Upper lobe of left lung (tissue), 6 donors: ENCODE data around the gene IRX2. TPM values are rescaled to one million over a fixed set of nuclear protein-coding genes. Genes with fewer than 3 reads are reported as not detected.
A peak's percentile ranks its signal among the peaks of the same experiment; 100 is the strongest.

Source experiments
- ATAC-seq, 2 donors: fragments of 200-7000 bp; cut with Tn5 transposase; one replicate each; pipeline ENCODE4 v1.9.1; 2022; ENCODE audit warnings: mild to moderate bottlenecking in 2 of 2, moderate library complexity in 2 of 2; ENCODE audit not compliant: low FRiP score in 2 of 2
- DNase-seq, 2 donors: peaks; one replicate each; pipeline ENCODE4 v3.0.0-alpha.2; 2019 to 2020
- H3K27ac ChIP-seq, 4 donors: fragments of 200-600 bp; sonication (generic); one replicate each; pipeline ENCODE4 v1.5.1; 2016 to 2019
- H3K27me3 ChIP-seq, 4 donors: fragments of 200-600 bp; sonication (generic); one replicate each; pipeline ENCODE4 v1.5.1; 2017 to 2019
- H3K36me3 ChIP-seq, 4 donors: fragments of 200-600 bp; sonication (generic); one replicate each; pipeline ENCODE4 v1.5.1; 2016 to 2019
- H3K4me1 ChIP-seq, 4 donors: fragments of 200-600 bp; sonication (generic); one replicate each; pipeline ENCODE4 v1.5.1; 2018 to 2019
- H3K4me3 ChIP-seq, 4 donors: fragments of 200-600 bp; sonication (generic); one replicate each; pipeline ENCODE4 v1.5.1; 2017 to 2019; ENCODE audit warnings: mild to moderate bottlenecking in 2 of 4, moderate library complexity in 1 of 4
- H3K9me3 ChIP-seq, 4 donors: fragments of 200-600 bp; sonication (generic); one replicate each; pipeline ENCODE4 v1.5.1; 2018 to 2019
- CTCF ChIP-seq, 6 experiments: fragments of 450-650 bp in 4 of 6; fragments of 200-600 bp in 2 of 6; sonication (generic) in 2 of 6; IDR thresholded peaks; one replicate each; pipeline ENCODE4 v1.5.1; 2016 to 2019; ENCODE audit warnings: antibody characterized with exemption in 6 of 6
- EP300 ChIP-seq, 4 donors: sonication (generic); formaldehyde crosslinking; IDR thresholded peaks; one replicate each; pipeline ENCODE4 v1.5.1; 2017; ENCODE audit warnings: antibody characterized with exemption in 4 of 4, control low read depth in 2 of 4
- POLR2A ChIP-seq, 4 donors: fragments of 450-650 bp; IDR thresholded peaks; one replicate each; pipeline ENCODE4 v1.5.1; 2016 to 2017; ENCODE audit warnings: antibody characterized with exemption in 4 of 4, mild to moderate bottlenecking in 2 of 4
- POLR2AphosphoS5 ChIP-seq, 2 donors: sonication (generic); formaldehyde crosslinking; IDR thresholded peaks; one replicate each; pipeline ENCODE4 v1.5.1; 2017; ENCODE audit warnings: antibody characterized with exemption in 2 of 2
- WGBS, 2 donors: methylation state at CpG; one replicate each; pipeline ENCODE4 v1.1.5; 2017 to 2018; 5-methylcytosine and 5-hydroxymethylcytosine counted together
- total RNA-seq, 6 donors: library from RNA; depleted of rRNA in 4 of 6; stranded (reverse); fragments of >200 nt in 4 of 6; gene quantifications; one replicate each; pipeline versions ENCODE4 v1.1.0 to v1.2.1, GENCODE V29; 2016 to 2021
- donor health status: DM: no; HTN: no; CAD: no; lungs with moderate emphysema.
- donor health status: DM: no; HTN: yes; CAD: no; lungs with severe emphysema.

Gene IRX2
- total RNA-seq, 6 donors from 2014 or later = 53.2 to 131 (median 106) TPM

- Histone ChIP-seq H3K9me3 (no peaks in the 10 kb centered on the region), H3K27me3 (peaks cover 0 to 38% (median 16%) of the 10 kb centered on the region in 4 donors), H3K4me1 (peaks cover 4 to 28% (median 8%) of the 10 kb centered on the region in 4 donors), H3K36me3 (no peaks in the 10 kb centered on the region), H3K27ac (peak overlapping the region; percentile 73 to 91 (median 86)), H3K4me3 (peak overlapping the region; percentile 32 to 61 (median 52))
- DNase-seq (peak in 1 of 2 donors; percentile 86), ATAC-seq (peak; percentile 54 to 66)
- TF ChIP-seq EP300 (IDR thresholded peaks at IDR 0.05) = no peak
- no peak for TF ChIP-seq POLR2AphosphoS5 (IDR thresholded peaks at IDR 0.05)
- TF ChIP-seq CTCF (IDR thresholded peaks at IDR 0.05) = no peak
- TF ChIP-seq POLR2A (IDR thresholded peaks at IDR 0.05) = no peak
- WGBS, 2 donors = 1% methylated on average over 55 of the region's 68 CpGs; no CpG with 5 or more reads in 1 of the 2 donors
Measured at GRCh38 chr5:2739360-2740050, 12.0 kb downstream of the IRX2 start.

GRCh38 chr5:2738700-2739359 is 12.6 kb downstream of the IRX2 start:
- WGBS, 2 donors = 11% methylated on average over 44 of the region's 54 CpGs; no CpG with 5 or more reads in 1 of the 2 donors
- peaks cover 0 to 38% (median 16%) of the 10 kb centered on the region in 4 donors for H3K27me3 ChIP-seq
- no peaks in the 10 kb centered on the region for H3K36me3 ChIP-seq
- DNase-seq (peak in 1 of 2 donors; percentile 74), ATAC-seq (peak; percentile 2 to 3)
- H3K9me3 ChIP-seq = no peaks in the 10 kb centered on the region
- H3K4me1 ChIP-seq = peaks cover 4 to 28% (median 8%) of the 10 kb centered on the region in 4 donors
- peak overlapping the region; percentile 32 to 61 (median 52) for H3K4me3 ChIP-seq
- peak overlapping the region; percentile 73 to 91 (median 86) for H3K27ac ChIP-seq
- TF ChIP-seq CTCF (IDR thresholded peaks at IDR 0.05) (no peak), EP300 (IDR thresholded peaks at IDR 0.05) (no peak), POLR2A (IDR thresholded peaks at IDR 0.05) (no peak), POLR2AphosphoS5 (IDR thresholded peaks at IDR 0.05) (no peak)

GRCh38 chr5:2738156-2738699 is 13.2 kb downstream of the IRX2 start:
- Histone ChIP-seq H3K27ac (peak overlapping the region in 3 of 4 donors; percentile 85 to 91 (median 87)), H3K4me1 (peaks cover 4 to 28% (median 8%) of the 10 kb centered on the region in 4 donors), H3K36me3 (no peaks in the 10 kb centered on the region), H3K27me3 (peaks cover 0 to 35% (median 16%) of the 10 kb centered on the region in 4 donors), H3K9me3 (no peaks in the 10 kb centered on the region), H3K4me3 (peak overlapping the region in 3 of 4 donors; percentile 50 to 61 (median 54))
- 13 to 23% methylated on average over 5 to 10 of the region's 10 CpGs for WGBS, 2 donors
- ATAC-seq (peak; percentile 2 to 42), DNase-seq (peak in 1 of 2 donors; percentile 61)
- no peak for TF ChIP-seq EP300 (IDR thresholded peaks at IDR 0.05)
- TF ChIP-seq POLR2AphosphoS5 (IDR thresholded peaks at IDR 0.05) = peak in 1 of 2 donors; percentile 28
- no peak for TF ChIP-seq CTCF (IDR thresholded peaks at IDR 0.05)
- peak in 1 of 4 donors; percentile 48 for TF ChIP-seq POLR2A (IDR thresholded peaks at IDR 0.05)

- Histone ChIP-seq H3K27ac (peak overlapping the region in 2 of 4 donors; percentile 2 to 37), H3K36me3 (no peaks in the 10 kb centered on the region), H3K9me3 (no peaks in the 10 kb centered on the region), H3K4me1 (peaks cover 4 to 28% (median 8%) of the 10 kb centered on the region in 4 donors), H3K4me3 (no peak overlapping the region), H3K27me3 (peaks cover 0 to 34% (median 16%) of the 10 kb centered on the region in 4 donors)
- DNase-seq = no peak
- TF ChIP-seq POLR2AphosphoS5 (IDR thresholded peaks at IDR 0.05) (no peak), CTCF (IDR thresholded peaks at IDR 0.05) (no peak), POLR2A (IDR thresholded peaks at IDR 0.05) (no peak), EP300 (IDR thresholded peaks at IDR 0.05) (no peak)
- WGBS, 2 donors = 78 to 80% methylated on average over 13 to 17 of the region's 17 CpGs
- no peak for ATAC-seq
Measured at GRCh38 chr5:2737273-2738155, 14.0 kb downstream of the IRX2 start.
